Smooth muscle cell (in vitro differentiated cells): ENCODE data around the gene MYL7. TPM values are rescaled to one million over a fixed set of nuclear protein-coding genes. Genes with fewer than 3 reads are reported as not detected.

ENCODE experiments used
- DNase-seq: peaks from one replicate; lab custom pipeline; 2025; ENCODE audit not compliant: unreplicated experiment; lab: John Stamatoyannopoulos, UW
- H2AFZ ChIP-seq: fragments of 200-600 bp; sonication (generic); 2 replicates; pipeline ENCODE4 v1.6.0; 2016; ENCODE audit warnings: antibody characterized with exemption, low read depth, mild to moderate bottlenecking
- H3F3A ChIP-seq: fragments of 200-600 bp; sonication (generic); 2 replicates; pipeline ENCODE4 v1.6.0; 2017; ENCODE audit warnings: antibody characterized with exemption, low read depth
- H3K27ac ChIP-seq: fragments of 200-600 bp; sonication (generic); 2 replicates; pipeline ENCODE4 v1.5.1; 2016; ENCODE audit warnings: low read depth, mild to moderate bottlenecking
- H3K27me3 ChIP-seq: fragments of 200-600 bp; sonication (generic); 2 replicates; pipeline ENCODE4 v1.6.1; 2016; ENCODE audit warnings: low read depth, mild to moderate bottlenecking
- H3K36me3 ChIP-seq: fragments of 200-600 bp; sonication (generic); 2 replicates; pipeline ENCODE4 v1.5.1; 2016; ENCODE audit warnings: low read depth
- H3K4me1 ChIP-seq: fragments of 200-600 bp; sonication (generic); 2 replicates; pipeline ENCODE4 v1.5.1; 2016; ENCODE audit warnings: low read depth
- H3K4me2 ChIP-seq: fragments of 200-600 bp; sonication (generic); 2 replicates; pipeline ENCODE4 v1.6.0; 2016; ENCODE audit warnings: mild to moderate bottlenecking
- H3K4me3 ChIP-seq: fragments of 200-600 bp; sonication (generic); 2 replicates; pipeline ENCODE4 v1.5.1; 2016; ENCODE audit warnings: mild to moderate bottlenecking
- H3K79me2 ChIP-seq: fragments of 200-600 bp; sonication (generic); 2 replicates; pipeline ENCODE4 v1.6.0; 2016; ENCODE audit warnings: low read depth, mild to moderate bottlenecking
- H3K9ac ChIP-seq: fragments of 200-600 bp; sonication (generic); 2 replicates; pipeline ENCODE4 v1.6.0; 2016; ENCODE audit warnings: low read depth
- H3K9me3 ChIP-seq: fragments of 200-600 bp; sonication (generic); replicated peaks from 2 replicates; pipeline ENCODE4 v1.5.1; 2016; ENCODE audit warnings: low read depth
- H4K20me1 ChIP-seq: fragments of 200-600 bp; sonication (generic); 2 replicates; pipeline ENCODE4 v1.6.0; 2016; ENCODE audit warnings: low read depth
- CTCF ChIP-seq: fragments of 200-600 bp; sonication (generic); IDR thresholded peaks from 2 replicates; pipeline ENCODE4 v1.5.1; 2017; ENCODE audit warnings: borderline replicate concordance, mild to moderate bottlenecking, antibody characterized with exemption; ENCODE audit not compliant: insufficient read depth, poor library complexity, severe bottlenecking
- WGBS: methylation state at CpG from one replicate; pipeline ENCODE4 v1.1.7; 2016; ENCODE audit warnings: low lambda C conversion rate; 5-methylcytosine and 5-hydroxymethylcytosine counted together
- polyA plus RNA-seq: library from polyadenylated mRNA; unstranded; fragments of >200 nt; fragmentation: Nextera tagmentation; extraction: Ambion mirVana; gene quantifications from 2 replicates; pipeline ENCODE4 v1.2.1, GENCODE V29; 2016
- total RNA-seq: library from RNA; depleted of rRNA; stranded (reverse); fragments of >200 nt; gene quantifications from 2 replicates; pipeline ENCODE4 v1.2.3, GENCODE V29; 2014

The MYL7 gene
- total and polyA plus RNA-seq, 2 experiments from 2014 or later = 35.8 to 95.1 TPM

- Histone ChIP-seq H3K27ac (peak overlapping the region; percentile 62), H3K4me3 (peak overlapping the region; percentile 73), H3K4me2 (peak overlapping the region; percentile 97), H3F3A (peaks cover 6% of the 10 kb centered on the region), H3K4me1 (peaks cover 12% of the 10 kb centered on the region), H2AFZ (peak overlapping the region; percentile 15), H3K79me2 (peaks cover 17% of the 10 kb centered on the region), H3K36me3 (no peaks in the 10 kb centered on the region), H3K9ac (peak overlapping the region; percentile 73), H4K20me1 (no peaks in the 10 kb centered on the region), H3K27me3 (no peaks in the 10 kb centered on the region), H3K9me3 (peaks cover 4% of the 10 kb centered on the region)
- TF ChIP-seq CTCF = no peak
- 41% methylated on average over 1 of the region's 1 CpG for WGBS
- no peak for DNase-seq
Measured at GRCh38 chr7:44122529-44122928, 18.6 kb downstream of the MYL7 start.

DNA sequence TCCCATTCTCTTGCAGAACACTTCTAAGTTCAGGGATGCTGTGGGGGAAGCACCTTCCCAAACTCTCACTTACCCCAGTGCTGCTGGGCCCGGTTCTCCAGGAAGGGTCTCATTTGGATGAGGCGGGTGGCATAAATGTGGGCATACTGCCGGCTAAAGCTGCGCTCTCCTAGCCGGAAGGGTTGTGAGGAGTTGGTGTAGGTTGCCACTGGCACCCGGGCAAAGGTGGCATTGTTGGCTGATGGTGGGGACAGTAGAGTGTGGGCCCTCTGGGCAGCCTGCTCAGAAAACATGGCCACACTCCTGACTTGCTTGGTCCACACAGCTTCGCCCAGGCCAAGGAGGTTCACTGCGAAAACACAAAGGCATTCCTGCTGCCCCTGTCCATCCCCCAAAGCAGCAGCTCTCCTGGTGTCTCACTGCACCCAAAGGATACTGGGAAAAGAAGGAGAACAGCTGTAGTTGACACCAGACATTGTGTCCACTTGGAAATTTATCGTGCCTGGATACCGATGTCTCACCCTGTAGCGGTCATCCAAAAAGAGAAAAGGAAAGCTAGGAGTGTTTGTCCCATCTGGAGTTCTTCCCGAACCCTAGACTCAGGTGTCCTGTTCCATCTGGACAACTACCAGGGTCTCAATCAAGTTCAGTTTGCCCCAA is 19.2 kb downstream of the MYL7 start:
- Histone ChIP-seq H3K9ac (no peak overlapping the region), H3K36me3 (no peaks in the 10 kb centered on the region), H3F3A (peaks cover 6% of the 10 kb centered on the region), H3K79me2 (peaks cover 17% of the 10 kb centered on the region), H3K9me3 (no peaks in the 10 kb centered on the region), H3K27ac (no peak overlapping the region), H3K4me2 (peak overlapping the region; percentile 97), H3K4me1 (peaks cover 12% of the 10 kb centered on the region), H3K27me3 (no peaks in the 10 kb centered on the region), H3K4me3 (peak overlapping the region; percentile 73), H4K20me1 (no peaks in the 10 kb centered on the region), H2AFZ (no peak overlapping the region)
- TF ChIP-seq CTCF = no peak
- no peak for DNase-seq
- 95% methylated on average over 12 of the region's 12 CpGs for WGBS

- no peak overlapping the region for H3K4me2 ChIP-seq
- H3K4me3 ChIP-seq = no peak overlapping the region
- WGBS = 94% methylated on average over 6 of the region's 6 CpGs
- H3K9me3 ChIP-seq = no peaks in the 10 kb centered on the region
- H3K79me2 ChIP-seq = peaks cover 17% of the 10 kb centered on the region
- no peaks in the 10 kb centered on the region for H4K20me1 ChIP-seq
- no peaks in the 10 kb centered on the region for H3K36me3 ChIP-seq
- no peak for DNase-seq
- no peak overlapping the region for H3K9ac ChIP-seq
- peaks cover 6% of the 10 kb centered on the region for H3F3A ChIP-seq
- H3K27ac ChIP-seq = no peak overlapping the region
- no peak overlapping the region for H2AFZ ChIP-seq
- no peak for TF ChIP-seq CTCF
- H3K27me3 ChIP-seq = no peaks in the 10 kb centered on the region
- peaks cover 12% of the 10 kb centered on the region for H3K4me1 ChIP-seq
Measured at GRCh38 chr7:44120395-44120794, 20.7 kb downstream of the MYL7 start.

- Histone ChIP-seq H3K27me3 (no peaks in the 10 kb centered on the region), H3K9me3 (no peaks in the 10 kb centered on the region), H3F3A (peaks cover 2% of the 10 kb centered on the region), H3K4me3 (no peak overlapping the region), H3K4me2 (no peak overlapping the region), H3K79me2 (peaks cover 17% of the 10 kb centered on the region), H3K27ac (no peak overlapping the region), H2AFZ (no peak overlapping the region), H3K36me3 (no peaks in the 10 kb centered on the region), H3K9ac (no peak overlapping the region), H4K20me1 (no peaks in the 10 kb centered on the region), H3K4me1 (peaks cover 12% of the 10 kb centered on the region)
- 96% methylated on average over 8 of the region's 8 CpGs for WGBS
- no peak for DNase-seq
- no peak for TF ChIP-seq CTCF
Measured at GRCh38 chr7:44119829-44120380, 21.2 kb downstream of the MYL7 start.
